M059J (cell line): Measurements from ENCODE around the gene TSPAN18. TPM values are rescaled to one million over a fixed set of nuclear protein-coding genes. Genes with fewer than 3 reads are reported as not detected.

Experiments used
- DNase-seq: peaks from one replicate; pipeline ENCODE4 v3.0.0-alpha.2; 2012; ENCODE audit warnings: low read depth
- total RNA-seq: library from RNA; depleted of rRNA; stranded (reverse); fragments of >200 nt; shearing (Covaris generic); gene quantifications from 2 replicates; pipeline ENCODE4 v1.2.3, GENCODE V29; 2014

The TSPAN18 gene
- total RNA-seq, 1 experiment from 2014 or later: 1.1 TPM

DNA sequence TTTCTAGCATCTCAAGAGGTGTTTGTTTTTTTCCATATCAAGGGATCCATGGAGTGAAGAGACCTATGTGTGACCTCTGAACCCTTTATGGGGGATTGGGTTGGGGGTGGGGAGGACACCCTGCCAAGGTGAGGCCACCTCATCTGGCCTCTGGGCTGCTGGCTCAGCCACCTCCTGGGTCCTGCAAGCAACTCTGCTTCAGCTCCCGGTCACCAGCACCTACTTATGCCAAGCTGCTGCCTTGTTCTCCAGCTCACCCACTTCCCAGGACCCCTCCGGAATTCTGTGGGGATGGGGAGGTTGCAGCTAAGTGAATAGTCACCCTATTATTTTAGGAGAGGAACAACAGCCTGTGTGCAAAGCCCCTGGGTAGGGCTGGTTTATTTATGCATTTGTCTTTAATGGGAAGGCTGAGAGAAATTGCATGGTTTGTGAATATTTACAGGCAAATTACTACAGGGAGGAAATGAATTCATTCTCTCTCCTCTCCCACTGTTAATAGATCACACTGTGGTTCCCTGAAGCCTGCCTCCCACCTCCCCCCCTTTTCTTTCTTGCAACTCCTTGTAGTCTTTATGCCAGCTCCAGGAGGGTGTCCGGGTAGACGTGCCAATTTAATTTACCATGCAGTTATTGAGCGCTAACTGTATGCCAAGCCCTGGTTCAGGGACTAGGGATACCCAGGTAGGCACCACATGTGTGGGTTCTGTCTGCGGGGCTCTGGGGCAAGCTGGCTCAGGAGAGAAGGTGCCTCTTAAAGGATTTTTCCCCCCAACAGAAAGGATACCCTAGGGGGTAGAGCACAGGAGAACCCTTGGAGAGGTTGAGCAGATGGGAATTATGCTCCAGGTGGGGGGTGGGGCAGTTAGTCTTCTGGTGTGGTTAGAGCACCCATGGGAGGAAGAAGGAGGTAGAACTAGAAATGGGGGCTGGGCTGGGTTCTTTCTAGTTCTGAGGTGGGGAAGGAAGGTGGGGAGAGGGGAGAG is 50.7 kb downstream of the TSPAN18 start:
- no peak for DNase-seq

DNA sequence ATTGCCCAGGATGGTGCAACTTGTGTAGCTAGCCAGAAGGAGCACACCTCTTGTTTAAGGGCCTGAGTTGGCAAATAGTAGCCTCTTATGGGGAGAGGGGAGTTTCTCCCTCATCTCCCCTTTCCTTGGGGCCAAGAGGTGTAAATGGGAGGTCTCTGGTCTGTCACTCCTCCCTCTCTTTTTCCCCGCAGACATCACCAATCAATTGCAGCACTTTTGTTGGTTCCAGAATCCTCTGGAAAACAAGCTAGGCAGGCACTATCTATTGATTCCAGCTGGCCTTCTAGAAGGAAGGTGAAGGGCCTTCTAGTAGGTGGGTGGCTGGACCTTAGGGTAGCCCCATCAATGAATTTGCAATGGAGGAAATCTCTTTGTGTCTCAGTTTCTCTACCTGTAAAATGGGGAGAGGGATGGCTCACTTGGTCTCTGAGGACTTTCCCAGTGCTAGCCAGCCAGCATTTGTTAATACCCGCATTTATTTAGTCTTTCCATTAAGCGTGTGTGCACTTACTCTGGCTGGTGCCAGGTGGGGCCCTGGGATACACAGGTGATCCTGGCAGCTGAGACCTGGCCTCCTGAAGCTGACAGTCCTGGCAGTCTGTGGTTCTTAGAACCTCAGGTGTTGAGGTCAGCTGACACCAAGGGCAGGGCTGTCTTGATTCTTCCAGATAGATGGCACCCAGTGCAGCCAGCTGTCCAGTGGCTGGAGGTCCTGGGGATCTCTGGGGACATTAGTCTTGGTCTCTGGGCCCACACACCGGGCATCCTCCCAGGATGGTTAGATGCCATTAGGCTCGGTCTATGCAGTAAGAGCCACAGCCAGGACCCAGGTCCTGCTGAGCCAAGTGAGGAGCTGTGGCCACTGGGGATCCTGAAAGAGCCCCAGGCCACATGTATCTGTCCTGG is 51.7 kb downstream of the TSPAN18 start:
- no peak for DNase-seq

DNA sequence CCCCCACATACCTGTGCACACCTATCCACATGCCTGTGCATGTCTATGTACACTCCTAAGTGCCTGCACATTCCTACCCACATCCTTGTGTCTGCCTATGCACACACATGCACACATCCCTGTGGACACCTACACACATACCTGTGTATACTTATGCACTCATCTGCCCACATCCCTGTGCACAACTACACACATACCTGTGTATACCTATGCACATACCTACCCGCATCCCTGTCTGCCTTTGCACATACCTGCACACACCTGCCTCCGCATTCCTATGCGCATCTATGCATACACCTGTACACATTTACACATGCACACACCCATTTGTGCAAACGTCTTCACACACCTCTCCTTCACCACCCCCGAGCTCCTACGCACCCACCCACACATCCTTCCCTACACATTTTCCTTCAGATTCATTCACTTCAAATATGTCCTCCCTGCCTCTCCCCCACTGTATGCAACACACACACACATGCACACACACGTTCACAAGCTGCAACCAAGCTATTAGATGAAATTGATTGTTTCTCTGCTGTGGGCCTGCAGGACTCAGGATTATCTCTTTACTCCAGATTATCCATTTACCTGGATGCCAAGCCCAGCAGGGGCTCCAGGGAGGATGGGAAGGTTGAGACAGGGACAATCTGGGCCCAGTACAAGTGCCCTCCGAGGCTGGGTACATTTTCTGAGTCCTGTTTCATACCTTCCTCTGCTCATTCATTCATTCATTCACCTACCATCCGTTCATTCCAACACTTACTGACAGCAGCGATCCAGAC is 53.2 kb downstream of the TSPAN18 start:
- DNase-seq: no peak

DNA sequence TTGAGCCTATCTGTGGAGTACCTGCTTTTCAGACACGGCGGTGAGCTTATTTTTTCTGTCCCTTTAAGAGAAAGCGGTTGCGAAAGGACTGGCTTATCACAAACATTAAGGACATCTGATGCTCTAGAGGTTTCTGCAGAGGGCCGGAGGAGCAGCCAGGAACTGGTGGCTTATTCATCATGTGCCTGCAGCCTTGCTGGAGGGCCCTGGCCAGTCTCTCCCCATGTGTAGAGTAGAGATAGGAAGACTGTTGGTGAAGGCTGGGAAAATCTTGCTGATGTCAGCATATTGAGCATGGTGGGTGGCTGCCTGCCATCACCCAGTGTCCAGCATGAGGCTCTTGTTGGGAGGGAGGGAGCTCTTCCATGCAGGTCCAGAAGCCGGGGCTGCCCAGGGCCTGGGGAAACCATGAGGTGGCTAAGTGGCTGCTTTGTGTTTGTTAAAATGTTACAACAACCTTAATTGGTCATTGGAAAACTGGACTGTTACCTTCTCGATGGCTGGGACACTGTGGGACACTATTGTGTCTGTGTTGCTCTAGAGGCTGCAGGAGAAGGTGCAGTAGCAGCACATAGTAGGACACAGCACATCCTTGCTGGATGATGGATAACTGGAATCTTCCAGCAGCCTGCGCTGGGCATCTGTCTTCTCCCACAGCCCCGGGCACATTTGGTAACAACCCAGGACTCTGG is 54.3 kb downstream of the TSPAN18 start:
- DNase-seq: peak; percentile 11

DNA sequence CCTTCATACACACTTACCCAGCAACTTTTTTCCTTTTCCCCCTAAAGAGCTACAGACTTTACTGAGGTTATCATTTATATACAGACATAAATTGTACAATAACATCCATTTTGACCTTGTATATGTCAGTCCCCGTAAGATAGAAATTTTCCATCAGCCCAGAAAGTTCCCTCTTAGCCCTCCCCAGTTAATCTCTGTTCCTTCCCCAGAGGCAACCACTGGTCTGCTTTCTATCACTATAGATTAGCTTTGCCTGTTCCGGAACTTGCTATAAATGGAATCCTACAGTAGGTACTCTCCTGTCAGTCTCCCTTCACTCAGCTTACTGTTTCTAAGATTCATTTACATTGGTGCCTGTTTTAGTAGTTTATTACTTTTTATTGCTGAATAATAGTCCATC is 54.9 kb downstream of the TSPAN18 start:
- DNase-seq: no peak

DNA sequence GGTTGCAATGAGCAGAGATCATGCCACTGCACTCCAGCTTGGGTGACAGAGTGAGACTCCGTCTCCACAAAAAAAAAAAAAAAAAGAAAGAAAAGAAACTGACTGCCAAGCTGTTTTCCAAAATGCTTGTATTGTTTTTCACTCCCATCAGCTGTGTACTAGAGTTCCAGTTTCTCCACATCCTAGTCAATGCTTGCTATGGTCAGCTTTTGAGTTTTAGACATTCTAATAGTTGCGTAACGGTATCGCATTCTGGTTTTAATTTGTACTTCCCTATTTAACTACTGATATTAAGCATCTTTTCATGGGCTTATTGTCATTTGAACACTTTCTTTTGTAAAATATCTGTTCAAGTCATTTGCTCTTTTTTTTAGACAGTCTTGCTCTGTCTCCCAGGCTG is 55.7 kb downstream of the TSPAN18 start:
- no peak for DNase-seq

DNA sequence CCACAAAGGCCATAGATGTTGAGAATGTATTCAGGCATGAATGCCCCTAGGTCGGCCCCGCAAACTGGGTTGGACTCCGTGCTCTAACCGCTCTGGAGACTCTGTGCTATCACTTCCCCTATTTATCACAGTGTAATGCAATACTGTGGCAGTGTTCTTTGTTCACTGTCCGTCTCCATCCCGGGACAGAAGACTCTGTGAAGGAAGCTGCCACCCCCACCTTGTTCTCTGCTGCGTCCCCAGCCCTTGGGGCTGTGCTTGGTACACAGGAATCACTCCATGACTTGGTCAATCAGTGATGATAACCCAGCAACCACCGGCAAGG is 57.6 kb downstream of the TSPAN18 start:
- no peak for DNase-seq

DNA sequence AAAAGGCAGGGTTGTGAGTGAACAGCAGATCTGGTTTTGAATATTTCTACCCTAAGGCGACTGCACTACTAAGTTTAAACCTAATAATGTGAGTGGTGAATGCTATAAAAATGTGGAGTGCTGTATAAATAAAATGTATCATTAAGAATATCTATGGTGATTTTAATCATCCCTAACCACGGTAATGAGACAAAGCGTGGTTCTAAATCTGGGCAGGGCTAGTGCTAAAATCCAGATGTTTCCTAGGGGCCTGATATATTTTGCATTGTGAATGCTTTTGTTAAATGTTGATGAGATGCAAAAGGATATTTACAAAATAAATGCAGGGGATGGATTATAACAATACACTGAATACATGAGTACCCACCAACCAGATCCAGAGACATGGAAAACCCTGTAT is 58.1 kb downstream of the TSPAN18 start:
- DNase-seq: no peak

DNA sequence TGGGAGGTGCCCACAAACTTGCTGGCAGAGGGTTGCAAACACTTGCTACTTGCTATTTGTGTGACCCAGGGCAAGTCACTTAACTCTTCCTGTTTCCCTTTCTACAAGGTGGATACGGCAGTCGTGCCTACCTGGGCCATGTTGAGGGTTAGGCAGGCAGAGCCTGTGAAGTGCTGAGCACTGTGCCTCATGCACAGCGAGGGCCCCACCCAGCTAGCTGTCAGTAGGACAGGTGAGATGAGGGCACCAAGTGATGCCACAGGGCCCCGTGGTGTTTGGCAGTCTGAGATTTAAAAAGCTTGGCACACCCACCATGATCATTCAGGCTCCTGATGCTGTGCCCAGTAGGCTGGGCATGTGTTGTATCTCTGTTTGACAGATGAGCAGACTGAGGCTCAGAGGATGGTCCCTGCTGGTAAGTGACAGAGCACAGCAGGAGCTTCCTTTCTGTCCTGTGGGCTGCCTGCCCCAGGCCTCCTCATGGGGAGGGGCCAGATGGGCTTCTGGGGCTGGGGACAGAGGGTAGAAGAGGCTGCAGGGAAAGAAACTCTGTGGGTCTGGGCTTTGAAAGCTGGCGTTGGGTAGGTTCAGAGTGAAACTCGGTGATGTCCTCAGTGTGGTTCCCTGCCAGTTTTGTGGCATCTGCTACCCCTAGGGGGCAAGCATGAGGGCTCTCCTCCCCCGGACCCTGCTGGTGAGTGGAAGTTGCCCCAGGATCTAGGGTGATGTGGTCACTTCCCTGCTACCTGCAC is 59.3 kb downstream of the TSPAN18 start:
- no peak for DNase-seq

DNA sequence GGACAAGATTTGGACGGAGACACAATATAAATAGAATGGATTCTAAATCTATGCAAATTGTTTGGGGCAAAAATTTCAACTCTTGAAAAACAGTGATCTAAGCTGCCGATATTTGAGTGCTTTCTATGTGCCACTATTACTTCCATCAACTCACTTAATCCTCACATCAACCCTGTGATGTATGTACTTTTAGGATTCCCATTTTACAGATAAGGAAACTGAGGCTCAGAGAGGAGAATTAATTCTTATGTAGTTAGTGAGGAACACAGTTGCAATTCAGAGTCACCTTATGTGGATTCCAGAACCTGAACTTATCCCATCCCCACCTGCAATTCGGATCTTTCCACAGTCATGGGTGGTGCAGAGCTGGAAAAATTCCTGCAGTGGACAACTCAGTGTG is 60.3 kb downstream of the TSPAN18 start:
- no peak for DNase-seq

DNA sequence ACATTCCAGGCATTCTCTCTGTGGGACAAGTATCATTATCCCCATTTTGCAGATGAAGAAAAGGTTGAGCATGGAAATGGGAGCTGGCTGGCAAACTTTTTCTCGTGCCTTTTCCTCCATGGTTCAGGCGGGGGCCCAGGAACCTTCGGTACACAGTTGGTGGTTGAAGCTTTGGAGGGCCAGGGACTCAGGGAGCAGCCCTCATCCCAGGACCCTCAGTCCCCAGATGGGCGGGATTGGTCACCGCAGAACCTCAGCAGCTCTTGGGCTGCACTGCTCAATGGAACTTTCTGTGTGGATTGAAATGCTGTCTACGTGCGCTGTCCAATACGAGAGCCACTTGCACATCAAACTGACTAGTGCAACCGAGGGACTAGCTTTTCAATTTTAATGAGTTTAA is 61.2 kb downstream of the TSPAN18 start:
- DNase-seq: no peak

DNA sequence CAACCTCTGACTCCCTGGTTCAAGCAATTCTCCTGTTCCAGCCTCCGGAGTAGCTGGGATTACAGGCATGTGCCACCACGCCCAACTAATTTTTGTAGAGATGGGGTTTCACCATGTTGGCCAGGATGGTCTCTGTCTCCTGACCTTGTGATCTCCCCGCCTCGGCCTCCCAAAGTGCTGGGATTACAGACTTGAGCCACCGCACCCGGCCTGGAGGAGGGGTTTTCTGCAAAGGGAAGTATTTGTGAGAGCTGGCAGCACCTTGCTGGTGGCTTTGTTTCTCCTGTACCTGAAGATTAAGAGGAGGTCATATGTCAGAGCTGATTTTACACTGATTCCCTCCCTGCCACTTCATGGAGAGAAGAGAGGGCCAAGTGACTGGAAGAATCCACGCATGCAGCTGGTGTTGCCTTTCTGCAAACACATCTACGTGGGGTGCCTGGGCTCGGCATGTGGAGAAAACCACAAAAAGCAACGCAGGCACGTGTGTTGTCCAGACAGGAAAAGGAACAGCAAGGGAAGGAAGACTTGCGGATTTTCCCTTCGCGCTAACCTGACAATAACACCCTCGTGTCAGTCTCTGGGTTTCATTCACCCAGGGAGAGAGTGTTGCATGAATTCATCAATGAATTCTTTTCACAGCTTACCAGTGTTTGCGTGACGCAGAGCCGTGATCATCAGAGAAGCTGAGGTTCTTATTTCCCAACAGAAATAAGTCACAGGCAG is 61.9 kb downstream of the TSPAN18 start:
- DNase-seq: peak; percentile 16

DNA sequence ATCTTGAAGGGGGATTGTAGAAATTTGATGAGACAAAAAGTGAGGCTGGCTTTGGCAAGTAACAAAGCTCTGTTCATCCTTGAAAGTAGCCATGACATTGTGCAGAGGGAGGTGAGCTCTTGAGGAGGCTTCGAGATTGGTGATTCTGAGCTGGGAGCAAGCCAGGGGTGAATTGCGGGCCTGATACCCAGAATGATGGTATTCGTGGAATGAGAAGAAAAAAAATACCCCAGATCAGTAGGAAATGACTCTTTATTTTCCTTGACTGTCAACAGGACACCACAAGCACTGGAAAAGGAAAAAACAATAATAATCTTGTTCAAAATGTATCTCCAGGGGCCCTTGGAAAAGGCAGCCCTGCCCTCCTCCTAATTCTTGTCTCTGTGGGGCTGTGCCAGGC is 62.7 kb downstream of the TSPAN18 start:
- DNase-seq: no peak

DNA sequence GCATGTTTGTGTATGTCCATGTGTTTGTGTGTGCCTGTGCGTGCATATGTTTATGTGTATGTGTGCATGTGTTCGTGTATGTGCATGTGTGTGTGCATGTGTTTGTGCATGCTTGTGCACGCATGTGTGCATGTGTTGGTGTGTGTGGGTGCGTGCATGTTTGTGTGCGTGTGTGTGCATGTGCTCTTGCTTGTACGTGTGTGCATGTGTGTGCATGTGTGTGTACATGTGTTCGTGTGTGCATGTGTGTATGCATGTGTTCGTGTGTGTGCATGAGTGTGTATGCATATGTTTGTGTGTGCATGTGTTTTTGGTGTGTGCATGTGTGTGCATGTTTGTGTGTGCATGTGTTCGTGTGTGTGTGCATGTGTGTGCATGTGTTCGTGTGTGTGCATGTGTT is 63.4 kb downstream of the TSPAN18 start:
- no peak for DNase-seq

DNA sequence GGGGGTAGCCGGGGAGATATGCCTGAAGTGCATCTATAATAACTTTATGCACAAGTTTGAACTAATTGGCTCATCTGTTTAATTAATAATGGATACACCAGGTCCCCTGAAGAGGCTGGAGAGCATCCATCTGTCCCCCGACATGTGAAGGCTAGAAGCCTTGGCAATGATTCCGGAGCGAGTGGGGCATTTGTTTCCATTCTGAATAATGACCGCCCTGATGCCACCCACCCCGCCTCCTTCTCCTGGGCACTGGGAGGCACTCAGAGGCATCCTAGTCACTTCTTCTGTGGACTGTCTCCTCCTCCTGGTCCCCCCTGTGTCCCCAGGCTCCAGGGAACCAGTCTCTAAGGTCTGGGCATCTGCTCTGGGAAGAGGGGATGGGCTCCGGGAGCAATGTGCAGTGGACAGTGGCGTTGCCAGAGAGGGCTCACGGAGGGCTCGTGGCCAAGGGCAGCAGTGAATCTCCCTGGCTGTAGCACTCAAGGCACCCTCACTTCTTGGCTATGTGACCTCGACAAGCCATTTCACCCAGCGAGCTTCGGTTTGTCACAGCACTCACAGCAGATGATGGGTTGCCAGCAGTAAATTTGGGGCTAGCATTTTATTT is 64.7 kb downstream of the TSPAN18 start:
- no peak for DNase-seq

DNA sequence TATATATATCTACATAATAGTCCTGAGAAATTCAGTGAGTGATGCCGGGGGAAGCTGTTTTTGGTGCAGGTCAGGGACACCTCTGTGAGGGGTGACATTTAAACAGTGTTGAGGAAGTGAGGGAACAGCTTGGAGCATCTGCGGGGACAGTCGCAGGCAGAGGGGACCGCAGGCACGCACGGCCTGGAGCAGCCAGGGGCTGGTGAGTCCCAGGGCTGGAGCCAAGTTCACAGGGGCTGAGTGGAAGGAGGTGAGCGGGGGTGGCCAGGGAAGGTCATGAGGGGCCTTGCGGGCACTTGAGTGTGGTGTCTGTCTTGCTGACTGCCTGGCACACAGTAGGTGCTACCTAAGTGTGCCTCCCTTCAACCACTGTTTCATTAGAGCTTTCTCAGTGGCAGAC is 65.4 kb downstream of the TSPAN18 start:
- DNase-seq: no peak

DNA sequence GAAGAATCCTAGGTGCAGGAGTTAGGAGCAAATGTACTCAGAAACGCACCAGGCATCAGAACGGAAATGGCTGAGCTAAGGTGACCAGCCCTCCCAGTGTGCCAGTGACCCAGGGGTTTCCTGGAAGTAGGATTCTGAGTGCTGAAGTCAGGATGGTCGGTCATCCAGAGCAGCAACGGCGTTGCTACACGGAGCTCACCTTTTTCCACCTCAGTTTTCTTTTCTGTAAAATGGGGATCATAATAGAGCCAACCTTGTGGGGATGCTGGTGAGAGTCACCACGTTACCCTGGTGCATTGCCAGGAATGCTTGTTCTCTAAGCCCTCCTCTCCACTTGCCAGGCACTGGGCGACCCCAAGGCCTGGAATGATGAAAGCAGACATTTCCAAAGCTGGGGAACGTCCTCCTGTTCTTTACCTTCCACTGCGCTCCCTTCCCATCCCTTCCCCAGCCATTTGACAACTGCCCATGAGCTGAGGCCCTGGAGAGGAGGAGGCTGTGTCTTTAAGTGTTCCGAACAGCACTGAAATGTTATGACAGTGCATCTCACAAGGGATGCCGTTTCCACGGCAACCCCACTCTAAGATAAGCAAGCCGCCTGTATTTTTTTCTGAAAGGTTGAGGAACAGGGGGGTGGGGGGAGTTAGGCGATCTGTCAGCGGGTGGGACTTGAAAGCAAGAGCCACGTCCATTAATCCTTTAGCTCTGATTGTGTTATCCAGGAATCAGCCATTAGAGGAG is 66.8 kb downstream of the TSPAN18 start:
- DNase-seq: peak; percentile 26

DNA sequence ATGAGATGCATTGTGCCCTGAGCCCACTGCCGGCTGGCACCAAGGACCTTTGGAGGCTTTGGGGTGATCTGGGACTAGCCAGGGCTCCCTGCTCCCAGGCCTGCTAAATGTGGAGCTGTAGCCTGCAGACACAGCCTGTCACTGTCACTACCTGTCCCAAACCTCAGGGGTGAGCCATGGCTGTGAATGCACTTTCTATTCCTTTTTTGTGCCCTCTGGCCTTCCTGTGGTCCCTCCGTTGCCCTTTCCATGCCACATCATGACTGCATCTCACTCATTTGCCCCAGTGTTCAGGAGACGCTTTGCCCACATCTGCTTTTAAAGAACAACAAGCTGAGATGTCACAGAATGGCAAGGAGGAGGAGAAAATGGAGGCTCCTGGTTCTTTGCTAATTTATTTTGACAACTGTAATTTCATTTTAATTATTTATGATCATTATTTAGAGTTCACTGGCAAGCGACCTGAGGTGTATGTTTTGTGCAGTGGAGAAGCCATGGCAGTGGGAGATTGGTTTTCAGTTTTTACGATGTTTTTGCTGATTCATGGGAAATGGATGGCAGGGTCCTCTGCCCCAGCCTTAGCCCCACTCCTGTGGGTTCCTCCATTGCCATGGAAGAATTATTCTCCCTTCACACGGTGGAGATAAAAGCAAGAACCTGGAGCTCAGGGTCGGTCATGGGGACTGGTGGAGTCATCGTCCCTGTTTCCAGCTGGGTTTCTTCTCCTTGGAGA is 69.2 kb downstream of the TSPAN18 start:
- no peak for DNase-seq
